NCI-H1417 treated with DMSO at 0.1 percent for 48 hours (cell line): ENCODE results near the gene KLF16.

Experiments
- DNase-seq: peaks from one replicate; lab custom pipeline; 2025; lab: John Stamatoyannopoulos, UW

Gene KLF16

DNA sequence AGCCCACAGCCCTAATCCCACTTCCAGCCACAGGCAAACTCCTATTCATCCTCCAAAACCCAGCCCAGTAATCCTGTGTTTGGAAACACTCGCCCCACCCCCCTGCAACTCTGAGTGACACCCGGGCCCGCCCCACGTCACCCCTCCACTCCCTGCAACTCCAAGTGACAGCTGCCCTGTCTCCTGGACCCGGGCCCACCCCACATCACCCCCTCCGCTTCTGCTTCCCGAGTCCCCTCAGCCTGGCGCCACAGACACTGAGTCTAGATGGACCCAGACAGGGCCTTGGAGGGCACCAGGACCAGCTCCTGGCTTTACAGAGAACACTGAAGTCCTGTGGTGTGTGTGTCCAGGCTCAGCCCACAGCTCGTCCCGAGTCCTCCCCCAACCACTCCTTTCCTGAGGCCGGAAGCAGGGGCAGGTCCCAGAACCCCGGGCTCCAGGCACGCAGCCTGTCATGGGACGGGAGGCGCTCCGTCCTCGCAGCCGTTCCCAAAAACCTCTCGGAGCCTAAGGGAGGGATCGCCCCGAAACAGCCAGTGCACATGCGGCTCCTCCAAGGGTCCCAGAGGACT lies 22.8 kb downstream of the KLF16 start:
- DNase-seq = no peak

GRCh38 chr19:1839658-1840540 lies 23.5 kb downstream of the KLF16 start:
- DNase-seq = no peak

DNA sequence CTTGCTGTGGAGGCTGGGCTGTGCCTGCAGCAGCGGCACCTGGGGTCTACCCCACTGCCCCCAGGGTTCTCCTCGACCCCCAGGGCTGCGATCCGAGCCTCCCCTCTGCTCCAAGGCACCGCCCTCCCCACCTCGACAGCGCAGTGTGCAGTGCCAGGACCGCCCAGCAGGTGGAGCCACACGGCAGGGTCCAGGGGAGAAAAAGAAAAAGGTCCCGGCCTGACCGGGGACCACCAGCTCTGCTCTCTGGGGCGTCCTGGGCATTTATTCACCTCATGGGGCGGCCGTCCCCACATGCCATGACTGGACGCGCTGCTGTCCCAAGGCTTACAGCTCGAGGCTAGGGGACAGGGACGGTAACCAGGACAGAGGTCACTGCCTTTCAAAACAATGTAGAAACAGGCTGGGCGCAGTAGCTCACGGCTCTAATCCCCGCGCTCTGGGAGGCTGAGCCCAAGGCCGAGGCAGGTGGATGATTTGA lies 25.7 kb downstream of the KLF16 start:
- DNase-seq = no peak

DNA sequence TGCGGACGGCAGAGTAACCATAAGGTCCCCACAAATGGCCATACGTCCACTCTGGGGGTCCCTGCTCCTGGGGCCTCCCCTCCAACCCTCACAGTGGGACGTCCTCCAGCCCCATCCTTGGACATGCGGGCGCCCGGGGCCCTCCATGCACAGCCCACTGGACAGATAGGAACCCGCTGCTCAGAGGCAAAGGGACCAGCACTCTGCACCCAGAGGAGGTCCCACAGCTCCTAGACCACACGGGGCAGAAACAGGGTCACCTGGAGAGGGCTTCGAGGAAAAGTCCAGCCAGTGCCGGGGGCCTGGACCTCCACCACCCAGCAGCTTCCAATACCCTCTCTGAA lies 26.2 kb downstream of the KLF16 start:
- no peak for DNase-seq

DNA sequence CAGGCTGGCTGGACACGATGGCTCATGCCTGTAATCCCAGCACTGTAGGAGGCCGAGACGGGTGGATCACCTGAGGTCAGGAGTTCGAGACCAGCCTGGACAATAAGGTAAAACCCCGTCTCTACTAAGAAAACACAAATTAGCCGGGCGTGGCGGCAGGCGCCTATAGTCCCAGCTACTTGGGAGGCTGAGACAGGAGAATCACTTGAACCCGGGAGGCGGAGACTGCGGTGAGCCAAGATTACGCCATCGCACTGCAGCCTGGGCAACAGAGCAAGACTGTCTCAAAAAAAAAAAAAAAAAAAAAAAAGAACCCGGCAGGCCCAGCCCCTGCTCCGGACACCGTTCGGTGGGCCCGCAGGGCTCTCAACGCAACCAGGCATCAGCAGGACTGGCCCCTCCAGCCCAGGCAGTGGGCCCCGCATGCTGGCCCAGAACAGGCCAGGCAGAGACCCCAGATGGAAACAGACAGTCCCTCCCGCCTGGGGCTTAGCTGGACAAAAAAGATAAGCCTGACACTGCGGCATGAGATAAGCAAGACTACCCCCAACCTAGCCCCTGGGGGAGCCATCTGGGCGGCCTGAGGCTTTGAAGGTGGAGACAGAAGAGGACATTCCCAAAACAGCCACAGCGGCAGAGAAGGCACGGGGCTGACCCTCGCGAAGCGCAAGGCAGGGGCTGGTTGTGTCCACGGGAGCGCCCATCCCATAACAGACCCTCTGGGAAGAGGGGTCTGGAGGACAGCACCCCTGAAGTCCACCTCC lies 26.7 kb downstream of the KLF16 start:
- no peak for DNase-seq

DNA sequence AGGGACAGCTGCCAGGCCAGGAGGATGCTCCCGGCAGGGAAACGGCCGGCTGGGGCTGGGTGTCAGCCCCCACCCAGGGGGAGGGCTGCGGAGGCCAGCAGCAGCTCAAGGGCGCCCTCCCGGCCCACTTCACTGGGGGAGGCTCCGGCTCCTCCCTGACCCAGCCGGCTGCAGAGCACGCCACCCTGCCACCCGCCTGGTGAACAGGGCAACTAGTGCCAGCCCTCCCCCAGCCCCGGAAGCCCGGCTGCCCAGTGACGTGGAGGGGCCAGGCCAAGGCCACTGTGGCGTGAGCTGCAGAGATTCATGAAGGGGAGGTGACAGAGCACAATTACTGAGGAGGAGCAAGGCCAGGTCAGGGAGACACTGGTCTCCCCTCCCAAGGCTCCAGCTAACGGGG lies 29.8 kb downstream of the KLF16 start:
- DNase-seq = no peak

DNA sequence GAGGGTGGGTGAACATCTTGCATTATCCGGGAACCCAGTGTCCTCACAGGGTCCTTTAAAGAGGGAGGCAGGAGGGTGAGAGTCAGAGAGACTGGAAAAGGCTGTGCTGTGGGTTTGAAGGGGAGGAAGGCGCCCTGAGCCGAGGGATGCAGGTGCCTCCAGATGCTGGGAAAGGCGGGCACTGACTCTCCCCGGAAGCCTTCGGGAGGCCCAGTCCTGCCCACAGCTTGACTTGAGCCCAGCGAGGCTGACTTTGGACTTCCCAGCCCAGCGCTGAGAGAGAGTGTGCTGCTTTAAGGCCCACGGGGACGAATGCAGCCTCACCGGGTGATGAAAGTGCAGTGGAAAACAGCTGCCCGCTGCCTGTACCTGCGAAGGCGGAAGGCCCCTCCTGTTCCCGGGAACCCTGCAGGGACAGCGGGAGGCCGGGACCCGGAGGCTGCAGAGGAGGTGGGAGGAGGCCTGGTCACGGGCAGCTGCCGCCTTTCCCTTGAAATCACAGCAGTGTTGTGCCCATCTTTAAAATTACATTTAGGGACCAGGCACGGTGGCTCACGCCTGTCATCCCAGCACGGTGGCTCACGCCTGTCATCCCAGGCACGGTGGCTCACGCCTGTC lies 31.2 kb downstream of the KLF16 start:
- no peak for DNase-seq

- DNase-seq = no peak
Measured at GRCh38 chr19:1830978-1831377, 32.4 kb downstream of the KLF16 start.

DNA sequence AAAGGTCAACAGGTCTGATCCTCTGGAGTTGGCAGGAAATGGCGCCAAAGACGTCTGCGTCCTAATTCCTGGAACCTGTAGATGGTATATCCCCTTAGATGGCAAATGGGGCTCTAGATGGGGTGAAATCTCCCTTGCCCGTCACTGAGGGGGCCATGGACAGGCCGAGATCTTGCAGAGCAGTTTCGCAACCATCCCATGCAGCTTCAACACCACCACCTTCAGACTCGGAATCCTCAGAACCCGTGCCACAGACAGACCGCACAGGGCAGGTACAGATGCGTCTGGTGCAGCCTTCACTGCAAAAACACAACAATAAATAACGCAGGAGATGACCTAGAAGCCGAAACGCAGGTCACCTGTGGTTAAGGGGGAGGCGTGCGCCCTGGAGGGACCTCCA lies 32.8 kb downstream of the KLF16 start:
- no peak for DNase-seq

DNA sequence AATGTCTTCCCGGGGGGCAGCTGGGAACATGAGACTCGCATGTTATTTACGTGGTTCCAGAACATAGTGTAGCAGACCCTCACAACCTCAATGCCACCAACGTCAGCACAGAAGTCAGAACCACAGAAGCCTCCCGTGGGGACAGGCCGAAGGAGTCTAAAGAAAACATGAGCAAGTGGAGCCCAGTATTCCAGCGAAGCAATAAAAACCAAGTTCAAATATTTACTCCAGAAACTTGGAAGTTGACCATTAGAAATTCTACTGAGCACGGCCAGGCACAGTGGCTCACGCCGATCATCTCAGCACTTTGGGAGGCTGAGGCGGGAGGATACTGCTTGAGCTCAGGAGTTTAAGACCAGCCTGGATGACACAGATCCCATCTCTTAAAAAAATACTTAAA lies 33.4 kb downstream of the KLF16 start:
- no peak for DNase-seq

DNA sequence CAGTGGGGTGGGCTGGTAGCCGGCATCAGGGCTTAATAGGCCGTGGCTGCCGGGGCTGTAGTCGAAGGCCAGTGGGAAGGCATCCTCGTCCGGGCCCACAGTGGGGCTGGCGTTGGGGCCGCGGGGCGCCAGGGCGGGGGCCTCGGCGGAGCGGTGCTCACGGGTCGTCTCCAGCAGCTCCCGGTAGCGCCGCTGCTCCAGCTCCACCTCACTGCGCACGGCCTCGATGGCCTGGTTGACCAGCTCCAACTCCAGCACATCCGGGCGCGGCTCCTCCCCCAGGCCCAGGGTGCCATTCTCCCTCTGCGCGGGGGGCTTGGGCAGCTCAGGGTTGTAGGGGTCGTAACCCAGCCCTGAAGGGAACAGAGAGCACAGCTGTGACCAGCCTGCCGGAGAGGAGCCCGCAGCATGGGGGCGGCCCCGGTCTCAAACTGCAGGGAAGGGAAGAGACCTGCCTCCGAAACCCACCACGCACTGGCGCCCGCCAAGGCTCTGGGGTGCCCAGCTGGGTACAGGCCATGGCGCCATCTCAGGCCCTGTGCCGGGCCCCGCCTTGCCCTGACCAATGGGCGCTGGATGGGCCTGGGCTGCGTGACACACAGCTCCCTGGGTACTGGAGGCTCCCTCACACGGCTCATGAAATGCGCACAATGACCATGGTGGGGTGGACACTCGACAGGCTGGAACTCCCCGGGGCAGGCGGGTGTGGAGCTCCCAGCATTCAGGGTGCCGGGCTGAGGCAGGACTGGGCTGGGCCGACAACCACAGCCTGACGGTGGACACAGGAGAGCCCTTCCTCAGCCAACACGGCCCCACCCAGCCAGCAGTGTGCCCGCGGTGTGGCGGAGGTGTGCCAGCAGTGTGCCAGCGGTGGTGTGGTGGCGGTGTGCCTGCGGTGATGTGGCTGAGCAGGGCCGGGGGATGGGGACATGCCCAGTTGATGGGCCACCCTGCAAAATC lies 34.8 kb downstream of the KLF16 start:
- DNase-seq = no peak

- no peak for DNase-seq
Measured at GRCh38 chr19:1827566-1828278, 35.7 kb downstream of the KLF16 start.

DNA sequence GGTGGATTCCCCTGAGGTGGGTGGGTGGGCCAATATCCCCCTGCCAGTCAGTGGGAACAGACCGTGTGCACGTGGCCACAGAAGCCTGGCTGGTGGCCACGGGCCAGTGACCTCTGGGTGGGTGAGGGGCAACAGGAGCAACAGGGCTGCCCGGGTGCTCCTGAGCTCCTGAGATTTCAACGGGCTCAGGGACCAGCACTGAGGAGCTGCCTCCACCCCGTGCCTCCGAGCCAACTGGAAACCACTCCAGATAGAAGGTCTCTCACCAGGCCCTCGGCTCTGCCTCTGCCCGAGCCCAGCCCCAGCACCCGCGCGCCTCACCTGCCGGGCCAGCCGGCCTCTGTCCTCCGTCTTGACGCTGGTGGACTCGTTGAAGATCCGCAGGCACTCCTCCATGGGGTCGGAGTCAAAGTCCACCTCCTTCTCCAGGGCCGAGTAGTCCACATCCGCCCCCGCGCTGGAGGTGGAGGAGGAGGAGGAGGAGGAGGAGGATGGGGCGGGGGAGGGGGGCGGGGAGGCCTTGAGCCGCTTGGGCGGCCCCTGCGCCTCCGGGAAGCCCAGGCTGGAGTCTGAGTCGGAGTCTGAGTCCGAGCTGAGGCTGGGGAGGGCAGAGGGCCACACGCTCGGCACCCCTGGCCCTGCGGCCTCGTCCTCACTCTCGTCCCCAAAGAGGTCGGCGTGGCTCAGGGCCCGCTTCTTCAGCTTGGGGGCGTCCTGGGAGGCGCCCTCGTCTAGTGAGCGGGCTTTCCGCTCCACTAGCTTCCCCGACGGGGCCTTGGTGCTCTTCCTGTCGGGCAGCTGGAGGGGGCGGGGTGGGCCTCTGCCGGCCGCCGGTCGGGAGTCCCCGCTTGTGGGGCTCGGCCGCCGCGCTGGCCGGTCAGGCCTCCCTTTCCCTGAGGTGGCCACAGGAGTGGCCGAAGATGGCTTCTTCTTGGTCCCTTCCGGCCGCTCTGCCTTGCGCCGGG lies 36.5 kb downstream of the KLF16 start:
- DNase-seq = no peak

DNA sequence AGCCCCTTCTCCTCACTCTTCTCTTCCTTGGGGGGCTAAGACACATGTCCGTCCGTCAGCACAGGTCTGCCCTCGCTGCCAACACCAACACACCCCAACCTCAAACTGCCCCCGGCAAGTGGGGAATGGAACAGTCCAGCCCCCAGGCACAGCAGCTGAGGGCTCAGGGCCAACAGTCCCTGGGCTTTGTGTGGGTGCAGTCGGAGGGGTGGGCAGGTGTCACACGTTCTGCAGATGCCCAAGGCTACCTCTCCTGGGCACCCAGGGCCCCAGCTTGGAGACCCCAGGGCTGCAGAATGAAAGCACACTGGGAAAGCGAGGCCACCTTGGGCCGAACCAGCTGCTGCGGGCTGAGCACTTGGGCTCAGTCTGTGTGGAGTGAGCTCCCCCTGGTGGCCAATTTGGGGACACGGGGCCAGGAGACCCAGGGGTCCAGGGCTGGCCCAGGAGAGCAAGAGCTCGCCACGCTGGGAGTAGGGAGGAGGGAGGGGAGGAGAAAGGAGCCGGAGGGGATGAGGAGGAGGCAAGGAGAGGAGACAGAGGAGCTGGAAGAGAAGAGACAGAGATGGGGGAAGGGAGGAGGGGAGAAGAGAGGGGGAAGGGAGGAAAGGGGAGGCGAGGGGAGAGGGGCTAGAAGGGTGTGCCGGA lies 37.3 kb downstream of the KLF16 start:
- no peak for DNase-seq

DNA sequence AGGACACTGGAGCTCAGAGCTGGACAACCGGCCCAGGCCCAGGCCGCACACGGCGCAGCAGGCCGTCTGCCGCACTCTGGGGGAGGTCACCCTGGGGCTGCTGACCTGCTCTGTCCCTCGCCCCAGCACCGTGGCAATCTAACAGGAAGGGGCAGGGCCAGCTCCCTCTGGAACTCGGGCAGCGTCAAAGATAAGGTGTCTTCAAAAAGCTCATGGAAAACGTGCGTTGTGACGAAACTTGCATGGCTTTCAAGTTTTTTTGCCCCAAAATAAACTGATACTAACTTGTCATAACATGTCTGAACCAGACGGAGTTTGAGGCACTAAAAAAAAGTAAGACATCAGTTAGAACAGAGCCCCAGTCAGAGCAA lies 39.1 kb downstream of the KLF16 start:
- no peak for DNase-seq

GRCh38 chr19:1823539-1824251 lies 39.7 kb downstream of the KLF16 start:
- no peak for DNase-seq

DNA sequence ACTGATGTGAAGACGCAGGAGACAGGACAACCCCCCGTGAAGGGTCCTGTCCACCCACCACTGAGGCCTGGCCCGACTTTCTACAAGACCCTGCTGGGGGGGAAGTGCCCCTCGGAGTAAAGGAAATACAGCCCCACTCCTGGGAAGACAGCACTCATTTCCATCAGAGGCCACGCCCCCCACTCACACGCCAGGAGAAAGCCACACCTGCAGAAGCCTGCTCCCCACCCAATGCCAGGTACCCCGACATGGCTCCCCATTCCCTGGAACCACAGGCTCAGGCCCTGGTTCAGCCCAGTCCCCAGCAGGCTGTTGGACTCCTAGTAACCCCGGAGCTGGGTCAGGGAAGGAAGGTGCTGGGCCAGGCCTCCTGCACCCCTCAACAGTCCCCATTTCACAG lies 40.4 kb downstream of the KLF16 start:
- DNase-seq = no peak

- no peak for DNase-seq
Measured at GRCh38 chr19:1822210-1822609, 41.2 kb downstream of the KLF16 start.
